B cell (primary cell): ENCODE measurements around the gene SSR1. TPM values are rescaled to one million over a fixed set of nuclear protein-coding genes. Genes with fewer than 3 reads are reported as not detected.

Experiments
- ATAC-seq: fragments of 200-7000 bp; cut with Tn5 transposase; one replicate; pipeline ENCODE4 v1.10.0; 2021; ENCODE audit warnings: low read depth, mild to moderate bottlenecking, moderate number of reproducible peaks, moderate library complexity
- CTCF ChIA-PET: fragments of 350-600 bp; sonication (Branson Sonifier 250); formaldehyde crosslinking; loops from one replicate; lab custom pipeline; 2021; ENCODE audit warnings: antibody characterized with exemption, inconsistent platforms; lab: Charles Lee
- POLR2A ChIA-PET: fragments of 350-600 bp; sonication (Branson Sonifier 250); formaldehyde crosslinking; loops from one replicate; lab custom pipeline; 2021; ENCODE audit warnings: antibody characterized with exemption; lab: Charles Lee
- DNase-seq: peaks from one replicate; pipeline ENCODE4 v3.0.0; 2013
- H2AFZ ChIP-seq: 2 replicates; pipeline ENCODE4 v1.6.1; 2012; ENCODE audit warnings: mild to moderate bottlenecking, low read depth, low read length; ENCODE audit not compliant: insufficient read depth, poor library complexity, severe bottlenecking
- H3K27ac ChIP-seq, 2 donors: 1 replicate in 1 of 2; 2 replicates in 1 of 2; pipeline ENCODE4 v1.5.1; 2012 to 2013; ENCODE audit warnings: low read length in 2 of 2, mild to moderate bottlenecking in 2 of 2, moderate library complexity in 1 of 2
- H3K27me3 ChIP-seq, 4 experiments: fragments of 200-600 bp in 1 of 4; sonication (generic) in 1 of 4; replicated peaks in 1 of 4; 1 replicate in 2 of 4; 2 replicates in 2 of 4; pipeline versions ENCODE4 v1.6.1 to v1.7.0; 2013 to 2016; ENCODE audit warnings: low read length in 3 of 4, mild to moderate bottlenecking in 2 of 4, mixed read lengths in 1 of 4, moderate library complexity in 1 of 4; ENCODE audit not compliant: insufficient read depth in 4 of 4, control insufficient read depth in 3 of 4; ENCODE audit errors: control extremely low read depth in 1 of 4
- H3K36me3 ChIP-seq, 2 experiments: replicated peaks in 1 of 2; 1 replicate in 1 of 2; 2 replicates in 1 of 2; pipeline versions ENCODE4 v1.6.1 to v1.7.1; 2013; ENCODE audit warnings: low read length in 1 of 2; ENCODE audit not compliant: insufficient read depth in 2 of 2, control insufficient read depth in 1 of 2; ENCODE audit errors: control extremely low read depth in 1 of 2, extremely low read depth in 1 of 2
- H3K4me1 ChIP-seq, 2 donors: fragments of 200-600 bp in 1 of 2; sonication (generic) in 1 of 2; 1 replicate in 1 of 2; 2 replicates in 1 of 2; pipeline versions ENCODE4 v1.5.1 to v1.6.1; 2013 to 2017; ENCODE audit warnings: low read length in 2 of 2; ENCODE audit not compliant: control insufficient read depth in 2 of 2, insufficient read depth in 2 of 2
- H3K4me2 ChIP-seq: replicated peaks from 2 replicates; pipeline ENCODE3; 2012; ENCODE audit warnings: mild to moderate bottlenecking, low read depth, low read length; ENCODE audit not compliant: poor library complexity, severe bottlenecking
- H3K4me3 ChIP-seq, 5 experiments: fragments of 200-600 bp in 1 of 5; sonication (generic) in 1 of 5; 1 replicate in 3 of 5; 2 replicates in 2 of 5; pipeline versions ENCODE4 v1.5.1 to v1.7.0; 2011 to 2016; ENCODE audit warnings: low read length in 4 of 5, mild to moderate bottlenecking in 4 of 5, low read depth in 2 of 5, control low read depth in 1 of 5, moderate library complexity in 1 of 5; ENCODE audit not compliant: insufficient read depth in 1 of 5; ENCODE audit errors: control extremely low read depth in 1 of 5, extremely low read depth in 1 of 5
- H3K79me2 ChIP-seq: fragments of 200-600 bp; sonication (generic); one replicate; pipeline ENCODE4 v1.6.0; 2016; ENCODE audit warnings: low read length; ENCODE audit not compliant: control insufficient read depth, insufficient read depth
- H3K9ac ChIP-seq: fragments of 200-600 bp; sonication (generic); 2 replicates; pipeline ENCODE4 v1.6.1; 2017; ENCODE audit warnings: mild to moderate bottlenecking, low read length, moderate library complexity
- H3K9me3 ChIP-seq, 3 donors: one replicate each; pipeline versions ENCODE4 v1.6.1 to v1.7.1; 2013; ENCODE audit warnings: low read length in 2 of 3; ENCODE audit not compliant: control insufficient read depth in 2 of 3, insufficient read depth in 1 of 3; ENCODE audit errors: control extremely low read depth in 1 of 3
- H4K20me1 ChIP-seq: 2 replicates; pipeline ENCODE4 v1.6.0; 2012; ENCODE audit warnings: mild to moderate bottlenecking, low read length; ENCODE audit not compliant: insufficient read depth, control insufficient read depth, poor library complexity, severe bottlenecking
- H3K27ac Mint-ChIP-seq: one replicate; pipeline ENCODE4 v1.8.0; 2021; ENCODE audit warnings: mixed read lengths
- H3K27me3 Mint-ChIP-seq: one replicate; pipeline ENCODE4 v1.8.0; 2021; ENCODE audit warnings: mixed read lengths
- H3K4me1 Mint-ChIP-seq: one replicate; pipeline ENCODE4 v1.8.0; 2021; ENCODE audit warnings: mixed read lengths
- H3K4me3 Mint-ChIP-seq: one replicate; pipeline ENCODE4 v1.8.0; 2021; ENCODE audit warnings: mixed read lengths
- H3K9me3 Mint-ChIP-seq: one replicate; pipeline ENCODE4 v1.8.0; 2022; ENCODE audit warnings: mixed read lengths; ENCODE audit not compliant: insufficient read depth
- CTCF ChIP-seq: fragments of 200-600 bp; IDR thresholded peaks from one replicate; pipeline ENCODE4 v1.8.0; 2022; ENCODE audit warnings: antibody characterized with exemption, mild to moderate bottlenecking
- EZH2 ChIP-seq: IDR thresholded peaks from 2 replicates; pipeline ENCODE4 v1.6.1; 2012; ENCODE audit warnings: borderline replicate concordance, low read depth, mild to moderate bottlenecking, moderate library complexity, low read length; ENCODE audit not compliant: insufficient read depth, poor library complexity, severe bottlenecking
- WGBS: methylation state at CpG from one replicate; pipeline ENCODE4 v1.1.5; 2013; ENCODE audit warnings: missing lambda C conversion rate; ENCODE audit not compliant: insufficient coverage; 5-methylcytosine and 5-hydroxymethylcytosine counted together
- intact Hi-C: fragments of 100-400 bp; cut with micrococcal nuclease; formaldehyde crosslinking; loops from one replicate; pipeline ENCODE4 v1.10.0; 2022
- polyA plus RNA-seq: library from polyadenylated mRNA; depleted of rRNA; stranded (reverse); fragments of >200 nt; gene quantifications from 2 replicates; pipeline ENCODE4 v1.2.3, GENCODE V29; 2012
- total RNA-seq, 2 donors: library from RNA; stranded (reverse); fragments of 120-200 nt in 1 of 2; gene quantifications; 1 replicate in 1 of 2; 2 replicates in 1 of 2; pipeline versions ENCODE4 v1.2.3 to v1.2.4, GENCODE V29; 2013 to 2022

SSR1 gene
- total and polyA plus RNA-seq, 2 donors (not counting 1 experiment from before 2014, with no cell fraction given) = 15.9 to 81.6 TPM

- H3K27me3 Mint-ChIP-seq = no peaks in the 10 kb centered on the region
- H3K9ac ChIP-seq = no peak overlapping the region
- intact Hi-C loops = no loop called here
- H3K4me3 ChIP-seq = no peak overlapping the region
- H3K27me3 ChIP-seq = no peaks in the 10 kb centered on the region
- CTCF ChIA-PET = interaction anchor here (1.2 to 1.5 kb wide), 4 partner anchors 8 to 501 kb away, joined by 4 to 9 read pairs (median 4); no protein-coding TSS in a partner anchor
- H3K4me1 ChIP-seq = peaks cover 0 to 8% of the 10 kb centered on the region in 2 donors
- H3K79me2 ChIP-seq = no peaks in the 10 kb centered on the region
- WGBS = 93% methylated on average over 6 of the region's 6 CpGs
- H3K9me3 ChIP-seq = peaks cover 0 to 7% (median 4%) of the 10 kb centered on the region in 3 donors
- H3K27ac ChIP-seq = no peak overlapping the region
- DNase-seq (no peak), ATAC-seq (no peak)
- no peaks in the 10 kb centered on the region for H3K9me3 Mint-ChIP-seq
- no peak overlapping the region for H3K4me3 Mint-ChIP-seq
- H3K27ac Mint-ChIP-seq = no peak overlapping the region
- H3K36me3 ChIP-seq = peaks cover 0 to 56% of the 10 kb centered on the region in 2 experiments
- H3K4me2 ChIP-seq = no peak overlapping the region
- no peak overlapping the region for H2AFZ ChIP-seq
- peaks cover 19% of the 10 kb centered on the region for H3K4me1 Mint-ChIP-seq
- TF ChIP-seq EZH2 (no peak), CTCF (no peak)
- POLR2A ChIA-PET = no interaction called here
- H4K20me1 ChIP-seq = peaks cover 15% of the 10 kb centered on the region
Measured at GRCh38 chr6:7251646-7252260, 61.2 kb downstream of the SSR1 start.

GRCh38 chr6:7250812-7251211 lies 62.2 kb downstream of the SSR1 start:
- Mint-ChIP-seq H3K27ac (peak overlapping the region; percentile 46), H3K4me3 (no peak overlapping the region), H3K9me3 (no peaks in the 10 kb centered on the region), H3K27me3 (no peaks in the 10 kb centered on the region), H3K4me1 (peaks cover 19% of the 10 kb centered on the region)
- H3K27me3 ChIP-seq = no peaks in the 10 kb centered on the region
- peaks cover 0 to 65% of the 10 kb centered on the region in 2 experiments for H3K36me3 ChIP-seq
- no peak overlapping the region for H3K27ac ChIP-seq
- no peak overlapping the region for H3K4me2 ChIP-seq
- H3K9me3 ChIP-seq = peaks cover 0 to 2% (median 1%) of the 10 kb centered on the region in 3 donors
- TF ChIP-seq CTCF (no peak), EZH2 (no peak)
- H2AFZ ChIP-seq = no peak overlapping the region
- POLR2A ChIA-PET = no interaction called here
- intact Hi-C loops = no loop called here
- ATAC-seq = no peak
- H4K20me1 ChIP-seq = peaks cover 15% of the 10 kb centered on the region
- H3K79me2 ChIP-seq = no peaks in the 10 kb centered on the region
- WGBS = no CpG with 5 or more reads among the region's 8 CpGs
- H3K4me3 ChIP-seq = no peak overlapping the region
- CTCF ChIA-PET = interaction anchor here (0.7 to 1.7 kb wide), 3 partner anchors 12 to 647 kb away, joined by 4 read pairs; no protein-coding TSS in a partner anchor
- H3K9ac ChIP-seq = no peak overlapping the region
- no peak for DNase-seq
- H3K4me1 ChIP-seq = peaks cover 0 to 8% of the 10 kb centered on the region in 2 donors
